Natural killer cell (primary cell): Measurements from ENCODE around the gene TEX13B. TPM values are rescaled to one million over a fixed set of nuclear protein-coding genes. Genes with fewer than 3 reads are reported as not detected.

Experiments
- ATAC-seq, 3 donors: fragments of 150-1000 bp in 2 of 3; fragments of 200-7000 bp in 1 of 3; cut with Tn5 transposase; 1 replicate in 1 of 3; 2 replicates in 2 of 3; pipeline ENCODE4 v1.10.0; 2021; ENCODE audit warnings: mild to moderate bottlenecking in 2 of 3, moderate library complexity in 2 of 3
- DNase-seq, 2 donors: peaks; one replicate each; pipeline versions ENCODE4 v3.0.0 to v3.0.0-alpha.2; 2013 to 2021; ENCODE audit warnings: mixed read lengths in 1 of 2
- H3K27ac ChIP-seq: one replicate; pipeline ENCODE4 v1.5.1; 2013; ENCODE audit warnings: mild to moderate bottlenecking, low read length
- H3K27me3 ChIP-seq: one replicate; pipeline ENCODE4 v1.6.1; 2013; ENCODE audit warnings: low read length; ENCODE audit not compliant: control insufficient read depth, insufficient read depth
- H3K36me3 ChIP-seq: one replicate; pipeline ENCODE4 v1.6.1; 2013; ENCODE audit warnings: low read length; ENCODE audit not compliant: control insufficient read depth, insufficient read depth
- H3K4me1 ChIP-seq: one replicate; pipeline ENCODE4 v1.6.1; 2013; ENCODE audit warnings: low read length; ENCODE audit not compliant: control insufficient read depth, insufficient read depth
- H3K4me3 ChIP-seq: one replicate; pipeline ENCODE4 v1.5.1; 2013; ENCODE audit warnings: low read length
- H3K9me3 ChIP-seq: one replicate; pipeline ENCODE4 v1.6.1; 2013; ENCODE audit warnings: low read length; ENCODE audit not compliant: control insufficient read depth, insufficient read depth
- H3K27ac Mint-ChIP-seq, 2 donors: one replicate each; pipeline ENCODE4 v1.8.0; 2022; ENCODE audit warnings: mild to moderate bottlenecking in 2 of 2, mixed read lengths in 2 of 2, moderate library complexity in 1 of 2
- H3K27me3 Mint-ChIP-seq, 2 donors: one replicate each; pipeline ENCODE4 v1.8.0; 2022; ENCODE audit warnings: low read depth in 2 of 2, mixed read lengths in 2 of 2
- H3K36me3 Mint-ChIP-seq: one replicate; pipeline ENCODE4 v1.8.0; 2022; ENCODE audit warnings: mixed read lengths
- H3K4me1 Mint-ChIP-seq, 2 donors: one replicate each; pipeline ENCODE4 v1.8.0; 2022; ENCODE audit warnings: mixed read lengths in 2 of 2
- H3K4me3 Mint-ChIP-seq: one replicate; pipeline ENCODE4 v1.8.0; 2022; ENCODE audit warnings: mild to moderate bottlenecking, moderate library complexity, mixed read lengths
- H3K9me3 Mint-ChIP-seq, 2 donors: one replicate each; pipeline ENCODE4 v1.8.0; 2022; ENCODE audit warnings: mixed read lengths in 2 of 2
- CTCF ChIP-seq: fragments of 200-600 bp; IDR thresholded peaks from one replicate; pipeline ENCODE4 v1.8.0; 2022; ENCODE audit warnings: antibody characterized with exemption
- WGBS: methylation state at CpG from one replicate; pipeline ENCODE4 v1.1.7; 2013; ENCODE audit warnings: missing lambda C conversion rate; ENCODE audit not compliant: insufficient coverage; 5-methylcytosine and 5-hydroxymethylcytosine counted together
- intact Hi-C: fragments of 100-400 bp; cut with micrococcal nuclease; formaldehyde crosslinking; loops from one replicate; pipeline ENCODE4 v1.14.2; 2022
- total RNA-seq, 4 donors: library from RNA; stranded (reverse); fragments of 120-200 nt in 1 of 4; gene quantifications; one replicate each; pipeline versions ENCODE4 v1.2.3 to v1.2.4, GENCODE V29; 2013 to 2022

Gene TEX13B
- total RNA-seq, 3 donors from 2014 or later (not counting 1 experiment from before 2014, with no cell fraction given), result not detected

- Histone ChIP-seq H3K4me3 (no peak overlapping the region), H3K27me3 (no peaks in the 10 kb centered on the region), H3K4me1 (no peaks in the 10 kb centered on the region), H3K36me3 (no peaks in the 10 kb centered on the region), H3K9me3 (no peaks in the 10 kb centered on the region), H3K27ac (no peak overlapping the region)
- DNase-seq, result peak in 1 of 2 donors; percentile 65
- H3K27ac Mint-ChIP-seq, result no peak overlapping the region
- H3K9me3 Mint-ChIP-seq, result no peaks in the 10 kb centered on the region
- H3K36me3 Mint-ChIP-seq, result no peaks in the 10 kb centered on the region
- peak in 1 of 3 donors; percentile 57 for ATAC-seq
- 26% methylated on average over 8 of the region's 11 CpGs for WGBS
- peaks cover 5 to 53% of the 10 kb centered on the region in 2 donors for H3K27me3 Mint-ChIP-seq
- no peak for TF ChIP-seq CTCF
- no peaks in the 10 kb centered on the region for H3K4me1 Mint-ChIP-seq
- H3K4me3 Mint-ChIP-seq, result no peak overlapping the region
- intact Hi-C loops, result no loop called here
These were observed 19.1 kb upstream of the TEX13B start for GRCh38 chrX:108001218-108001814.

GRCh38 chrX:108000751-108001150 is 18.6 kb upstream of the TEX13B start:
- H3K27ac ChIP-seq, result no peak overlapping the region
- ATAC-seq, result no peak
- no peaks in the 10 kb centered on the region for H3K27me3 ChIP-seq
- Mint-ChIP-seq H3K27ac (no peak overlapping the region), H3K36me3 (no peaks in the 10 kb centered on the region), H3K4me1 (no peaks in the 10 kb centered on the region), H3K27me3 (peaks cover 5 to 51% of the 10 kb centered on the region in 2 donors), H3K4me3 (no peak overlapping the region), H3K9me3 (no peaks in the 10 kb centered on the region)
- DNase-seq, result no peak
- no peaks in the 10 kb centered on the region for H3K36me3 ChIP-seq
- WGBS, result 94% methylated on average over 2 of the region's 2 CpGs
- intact Hi-C loops, result no loop called here
- no peak for TF ChIP-seq CTCF
- H3K4me3 ChIP-seq, result no peak overlapping the region
- no peaks in the 10 kb centered on the region for H3K4me1 ChIP-seq
- H3K9me3 ChIP-seq, result no peaks in the 10 kb centered on the region

GRCh38 chrX:107996124-107996523 is 14.0 kb upstream of the TEX13B start:
- no peak overlapping the region for H3K4me3 ChIP-seq
- TF ChIP-seq CTCF, result no peak
- Mint-ChIP-seq H3K9me3 (no peaks in the 10 kb centered on the region), H3K27me3 (peaks cover 3 to 18% of the 10 kb centered on the region in 2 donors), H3K36me3 (no peaks in the 10 kb centered on the region), H3K4me3 (no peak overlapping the region), H3K4me1 (no peaks in the 10 kb centered on the region), H3K27ac (no peak overlapping the region)
- H3K27me3 ChIP-seq, result no peaks in the 10 kb centered on the region
- no peaks in the 10 kb centered on the region for H3K4me1 ChIP-seq
- no peaks in the 10 kb centered on the region for H3K9me3 ChIP-seq
- no peak for ATAC-seq
- no peaks in the 10 kb centered on the region for H3K36me3 ChIP-seq
- 89% methylated on average over 2 of the region's 6 CpGs for WGBS
- H3K27ac ChIP-seq, result no peak overlapping the region
- intact Hi-C loops, result no loop called here
- DNase-seq, result no peak

GRCh38 chrX:107985033-107985432 is 2.9 kb upstream of the TEX13B start:
- no peak overlapping the region for H3K4me3 Mint-ChIP-seq
- H3K36me3 Mint-ChIP-seq, result no peaks in the 10 kb centered on the region
- peaks cover 0 to 2% of the 10 kb centered on the region in 2 donors for H3K9me3 Mint-ChIP-seq
- H3K27me3 Mint-ChIP-seq, result peaks cover 0 to 6% of the 10 kb centered on the region in 2 donors
- ATAC-seq (no peak), DNase-seq (no peak)
- Histone ChIP-seq H3K4me1 (no peaks in the 10 kb centered on the region), H3K4me3 (no peak overlapping the region), H3K36me3 (no peaks in the 10 kb centered on the region), H3K27me3 (no peaks in the 10 kb centered on the region), H3K9me3 (no peaks in the 10 kb centered on the region), H3K27ac (no peak overlapping the region)
- intact Hi-C loops, result no loop called here
- H3K27ac Mint-ChIP-seq, result no peak overlapping the region
- no peak for TF ChIP-seq CTCF
- no peaks in the 10 kb centered on the region for H3K4me1 Mint-ChIP-seq
- 100% methylated on average over 1 of the region's 2 CpGs for WGBS
